CD4-positive, alpha-beta T cell (primary cell): ENCODE results near the gene ANKRD13B. TPM values are rescaled to one million over a fixed set of nuclear protein-coding genes. Genes with fewer than 3 reads are reported as not detected.

Experiments
- ATAC-seq: fragments of 200-7000 bp; cut with Tn5 transposase; one replicate; pipeline ENCODE4 v1.10.0; 2022; ENCODE audit warnings: mild to moderate bottlenecking; ENCODE audit not compliant: poor library complexity
- CTCF ChIA-PET: fragments of 350-600 bp; sonication (Branson Sonifier 250); formaldehyde crosslinking; loops from one replicate; lab custom pipeline; 2021; ENCODE audit warnings: antibody characterized with exemption, inconsistent platforms; lab: Charles Lee
- POLR2A ChIA-PET: fragments of 350-600 bp; sonication (Branson Sonifier 250); formaldehyde crosslinking; loops from one replicate; lab custom pipeline; 2021; ENCODE audit warnings: antibody characterized with exemption, inconsistent platforms; lab: Charles Lee
- DNase-seq, 14 experiments: peaks; one replicate each; pipeline ENCODE4 v3.0.0-alpha.2; 2013 to 2020; ENCODE audit warnings: mixed read lengths in 2 of 14
- H3K27ac ChIP-seq, 2 donors: one replicate each; pipeline versions ENCODE4 v1.5.1 to v1.7.0; 2013; ENCODE audit warnings: low read length in 2 of 2, low read depth in 1 of 2, mild to moderate bottlenecking in 1 of 2
- H3K27me3 ChIP-seq, 2 experiments: 1 replicate in 1 of 2; 2 replicates in 1 of 2; pipeline versions ENCODE4 v1.6.1 to v1.7.0; 2013; ENCODE audit warnings: low read length in 2 of 2, control low read depth in 1 of 2, mild to moderate bottlenecking in 1 of 2, moderate library complexity in 1 of 2; ENCODE audit not compliant: insufficient read depth in 2 of 2, control insufficient read depth in 1 of 2
- H3K36me3 ChIP-seq: one replicate; pipeline ENCODE4 v1.6.1; 2013; ENCODE audit warnings: low read length, control low read depth; ENCODE audit not compliant: insufficient read depth
- H3K4me1 ChIP-seq: one replicate; pipeline ENCODE4 v1.6.1; 2013; ENCODE audit warnings: low read length, control low read depth; ENCODE audit not compliant: insufficient read depth
- H3K4me3 ChIP-seq: one replicate; pipeline ENCODE4 v1.5.1; 2013; ENCODE audit warnings: mild to moderate bottlenecking, low read length, moderate library complexity
- H3K9me3 ChIP-seq, 2 experiments: 1 replicate in 1 of 2; 2 replicates in 1 of 2; pipeline versions ENCODE4 v1.6.1 to v1.7.0; 2013; ENCODE audit warnings: low read length in 2 of 2, mild to moderate bottlenecking in 2 of 2, control low read depth in 1 of 2, moderate library complexity in 1 of 2; ENCODE audit not compliant: control insufficient read depth in 1 of 2, insufficient read depth in 1 of 2
- H3K27ac Mint-ChIP-seq: one replicate; pipeline ENCODE4 v1.8.0; 2020; ENCODE audit warnings: mixed read lengths
- H3K27me3 Mint-ChIP-seq: one replicate; pipeline ENCODE4 v1.8.0; 2021; ENCODE audit warnings: mixed read lengths
- H3K36me3 Mint-ChIP-seq: one replicate; pipeline ENCODE4 v1.8.0; 2021; ENCODE audit warnings: low read depth, mixed read lengths
- H3K4me1 Mint-ChIP-seq: one replicate; pipeline ENCODE4 v1.8.0; 2021; ENCODE audit warnings: low read depth, mixed read lengths
- H3K4me3 Mint-ChIP-seq: one replicate; pipeline ENCODE4 v1.8.0; 2020; ENCODE audit warnings: mild to moderate bottlenecking, mixed read lengths
- H3K9me3 Mint-ChIP-seq: one replicate; pipeline ENCODE4 v1.8.0; 2020; ENCODE audit warnings: mixed read lengths
- intact Hi-C, 2 experiments: fragments of 100-400 bp; cut with DNase I in 1 of 2; cut with micrococcal nuclease in 1 of 2; formaldehyde crosslinking; loops; one replicate each; pipeline versions ENCODE4 v1.15.1 to v1.9.0; 2023 to 2025; cut with DNase I, micrococcal nuclease
- total RNA-seq, 174 experiments: library from RNA in 2 of 174; stranded (reverse) in 2 of 174; gene quantifications; one replicate each; pipeline ENCODE4 v1.2.3 and lab custom pipeline; 2021 to 2026
- TF ChIP-seq, protein P1 (sequence below): fragments of 200-600 bp; IDR thresholded peaks from one replicate; pipeline ENCODE4 v1.8.0; 2022; ENCODE audit warnings: antibody characterized with exemption, mild to moderate bottlenecking

ANKRD13B gene
- total RNA-seq, 2 experiments from 2014 or later: 2.1 to 3.0 TPM

DNA sequence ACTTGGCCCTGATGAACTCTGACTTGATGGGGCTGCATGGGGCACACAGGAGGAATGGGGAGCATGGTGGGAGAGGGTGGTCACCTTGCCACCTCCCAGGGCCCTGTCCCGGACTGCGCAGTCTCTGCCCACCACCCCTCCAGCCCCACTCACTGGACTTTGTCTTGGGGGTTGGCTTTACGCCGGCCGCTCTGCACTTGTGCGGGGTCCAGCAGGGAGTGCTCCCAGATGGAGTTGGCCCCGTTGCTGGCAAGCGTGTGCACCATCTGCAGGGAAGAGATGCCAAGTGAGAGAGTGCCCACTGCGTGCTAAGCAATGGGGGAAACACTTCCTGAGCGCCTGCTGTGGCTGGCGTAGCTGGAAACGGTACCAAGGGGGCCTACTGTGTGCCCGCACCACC is 10.2 kb upstream of the ANKRD13B start:
- Histone ChIP-seq H3K27ac (no peak overlapping the region), H3K4me1 (peaks cover 51% of the 10 kb centered on the region), H3K27me3 (no peaks in the 10 kb centered on the region), H3K4me3 (no peak overlapping the region), H3K9me3 (no peaks in the 10 kb centered on the region), H3K36me3 (peaks cover 47% of the 10 kb centered on the region)
- DNase-seq: peak in 1 of 14 experiments; percentile 9
- no peak for ATAC-seq
- intact Hi-C loops: loop anchor here in 1 of 2 experiments (5.0 to 10.0 kb wide), 4 partner anchors 350 to 838 kb away; partner anchors contain the start of genes PHF12, SSH2 and TRAF4
- POLR2A ChIA-PET: interaction anchor here (1.5 kb wide), 1 partner anchor 349 kb away, joined by 3 read pairs; no protein-coding TSS in a partner anchor
- Mint-ChIP-seq H3K36me3 (peaks cover 31% of the 10 kb centered on the region), H3K27ac (no peak overlapping the region), H3K4me3 (no peak overlapping the region), H3K27me3 (no peaks in the 10 kb centered on the region), H3K9me3 (no peaks in the 10 kb centered on the region), H3K4me1 (peaks cover 53% of the 10 kb centered on the region)
- TF ChIP-seq, protein P1, sequence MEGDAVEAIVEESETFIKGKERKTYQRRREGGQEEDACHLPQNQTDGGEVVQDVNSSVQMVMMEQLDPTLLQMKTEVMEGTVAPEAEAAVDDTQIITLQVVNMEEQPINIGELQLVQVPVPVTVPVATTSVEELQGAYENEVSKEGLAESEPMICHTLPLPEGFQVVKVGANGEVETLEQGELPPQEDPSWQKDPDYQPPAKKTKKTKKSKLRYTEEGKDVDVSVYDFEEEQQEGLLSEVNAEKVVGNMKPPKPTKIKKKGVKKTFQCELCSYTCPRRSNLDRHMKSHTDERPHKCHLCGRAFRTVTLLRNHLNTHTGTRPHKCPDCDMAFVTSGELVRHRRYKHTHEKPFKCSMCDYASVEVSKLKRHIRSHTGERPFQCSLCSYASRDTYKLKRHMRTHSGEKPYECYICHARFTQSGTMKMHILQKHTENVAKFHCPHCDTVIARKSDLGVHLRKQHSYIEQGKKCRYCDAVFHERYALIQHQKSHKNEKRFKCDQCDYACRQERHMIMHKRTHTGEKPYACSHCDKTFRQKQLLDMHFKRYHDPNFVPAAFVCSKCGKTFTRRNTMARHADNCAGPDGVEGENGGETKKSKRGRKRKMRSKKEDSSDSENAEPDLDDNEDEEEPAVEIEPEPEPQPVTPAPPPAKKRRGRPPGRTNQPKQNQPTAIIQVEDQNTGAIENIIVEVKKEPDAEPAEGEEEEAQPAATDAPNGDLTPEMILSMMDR: no peak
- CTCF ChIA-PET: interaction anchor here (3.4 to 7.8 kb wide), 3 partner anchors 10 to 35 kb away, joined by 18 to 48 read pairs (median 34); partner anchors contain the start of gene ANKRD13B

DNA sequence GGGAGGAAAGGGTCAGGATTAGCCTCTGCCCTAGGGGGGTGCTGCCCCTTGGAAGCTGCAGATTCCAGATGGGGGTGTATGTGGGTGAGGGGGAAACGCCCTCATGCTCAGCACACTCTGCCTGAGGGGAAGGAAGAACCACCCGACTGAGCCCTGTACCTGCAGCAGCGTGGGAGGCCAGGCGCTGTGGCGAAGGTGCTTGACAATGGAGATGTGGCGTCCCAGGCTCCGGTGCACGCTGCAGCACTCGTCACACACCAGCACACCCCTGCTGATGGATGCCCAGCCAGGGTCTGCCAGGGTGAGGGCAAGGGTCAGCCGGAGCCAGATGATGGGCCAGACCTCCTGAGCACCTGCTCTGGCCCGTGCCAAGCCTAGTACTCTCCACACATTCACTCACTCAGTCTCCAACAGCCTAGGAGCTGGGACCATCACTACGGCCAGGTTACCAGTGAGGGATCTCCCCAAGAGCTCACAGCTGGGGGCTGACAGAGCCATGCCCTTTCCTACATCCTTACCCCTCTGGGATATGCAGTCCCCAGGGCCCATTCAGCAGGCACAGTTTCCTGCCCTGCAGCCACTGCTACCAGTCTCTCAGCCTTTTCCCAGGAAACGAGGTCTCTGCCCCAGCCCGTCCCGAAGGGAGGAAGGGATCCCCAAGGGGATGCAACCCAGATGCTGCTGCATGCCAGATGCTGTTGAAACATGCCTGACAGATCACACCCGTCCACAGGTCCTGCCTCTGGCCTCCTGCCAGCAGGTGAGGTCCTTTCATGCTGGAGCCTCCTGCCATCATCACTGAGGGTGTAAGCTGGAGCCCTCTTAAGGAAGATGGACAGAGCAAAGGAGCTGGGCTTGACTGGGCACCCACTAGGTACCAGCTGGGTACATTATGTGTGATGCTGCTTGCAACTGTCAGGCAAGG is 9.3 kb upstream of the ANKRD13B start:
- H3K27me3 Mint-ChIP-seq: no peaks in the 10 kb centered on the region
- no peak for ATAC-seq
- ChIA-PET CTCF (interaction anchor here (0.5 to 7.8 kb wide), 4 partner anchors 9 to 224 kb away, joined by 3 to 48 read pairs (median 19); partner anchors contain the start of gene ANKRD13B), POLR2A (interaction anchor here (1.5 kb wide), 1 partner anchor 348 kb away, joined by 3 read pairs; no protein-coding TSS in a partner anchor)
- peaks cover 59% of the 10 kb centered on the region for H3K4me1 ChIP-seq
- no peaks in the 10 kb centered on the region for H3K27me3 ChIP-seq
- H3K27ac Mint-ChIP-seq: peak overlapping the region; percentile 45
- H3K36me3 Mint-ChIP-seq: peaks cover 27% of the 10 kb centered on the region
- peaks cover 39% of the 10 kb centered on the region for H3K36me3 ChIP-seq
- TF ChIP-seq, protein P1: no peak
- no peaks in the 10 kb centered on the region for H3K9me3 ChIP-seq
- DNase-seq: peak in 1 of 14 experiments; percentile 12
- no peak overlapping the region for H3K27ac ChIP-seq
- peak overlapping the region; percentile 30 for H3K4me3 Mint-ChIP-seq
- H3K4me1 Mint-ChIP-seq: peaks cover 59% of the 10 kb centered on the region
- H3K9me3 Mint-ChIP-seq: no peaks in the 10 kb centered on the region
- intact Hi-C loops: loop anchor here in 1 of 2 experiments (5.0 to 10.0 kb wide), 4 partner anchors 349 to 839 kb away; partner anchors contain the start of genes PHF12, SSH2 and TRAF4
- no peak overlapping the region for H3K4me3 ChIP-seq

DNA sequence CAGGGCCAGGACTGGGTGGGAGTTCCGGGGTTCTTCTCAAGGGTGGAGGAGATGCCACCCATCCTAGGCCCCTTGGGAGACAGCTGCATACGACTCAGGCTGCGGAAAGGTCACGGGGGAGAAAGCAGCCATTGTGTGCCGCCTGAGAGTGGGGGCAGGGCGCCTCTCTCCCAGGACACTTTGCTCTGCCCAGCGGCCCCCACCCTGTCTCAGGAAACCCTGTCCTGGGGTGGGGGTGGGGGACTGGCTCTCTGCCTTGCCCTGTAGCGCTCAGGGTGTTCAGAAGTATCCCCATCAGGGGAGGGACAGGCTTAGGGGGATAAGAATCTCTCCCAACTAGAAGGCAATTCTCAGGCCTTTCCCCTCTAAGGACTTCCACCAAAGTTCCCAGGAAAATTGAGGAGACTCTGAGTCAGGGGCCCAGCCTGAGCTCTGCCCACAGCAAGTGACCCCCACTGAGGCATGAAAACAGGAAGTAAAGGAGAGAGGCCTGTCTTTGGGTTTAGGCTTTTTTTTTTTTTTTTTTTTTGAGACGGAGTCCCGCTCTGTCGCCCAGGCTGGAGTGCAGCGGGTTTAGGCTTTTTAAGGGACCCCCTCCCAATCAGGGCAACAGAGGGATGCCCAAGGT is 8.4 kb upstream of the ANKRD13B start:
- ATAC-seq (no peak), DNase-seq (peak in 1 of 14 experiments; percentile 17)
- peaks cover 62% of the 10 kb centered on the region for H3K4me1 ChIP-seq
- peaks cover 31% of the 10 kb centered on the region for H3K36me3 ChIP-seq
- Mint-ChIP-seq H3K9me3 (no peaks in the 10 kb centered on the region), H3K27ac (peak overlapping the region; percentile 45), H3K27me3 (no peaks in the 10 kb centered on the region), H3K4me1 (peaks cover 59% of the 10 kb centered on the region), H3K36me3 (peaks cover 22% of the 10 kb centered on the region), H3K4me3 (peak overlapping the region; percentile 45)
- intact Hi-C loops: loop anchor here in 1 of 2 experiments (5.0 to 10.0 kb wide), 5 partner anchors 178 to 840 kb away; partner anchors contain the start of genes PHF12, SSH2 and TRAF4
- H3K4me3 ChIP-seq: no peak overlapping the region
- TF ChIP-seq, protein P1: no peak
- H3K27me3 ChIP-seq: no peaks in the 10 kb centered on the region
- H3K9me3 ChIP-seq: no peaks in the 10 kb centered on the region
- ChIA-PET CTCF (interaction anchor here (0.8 to 1.3 kb wide), 2 partner anchors 9 to 29 kb away, joined by 3 to 4 read pairs; no protein-coding TSS in a partner anchor), POLR2A (interaction anchor here (0.6 to 1.5 kb wide), 2 partner anchors 31 to 347 kb away, joined by 3 read pairs; no protein-coding TSS in a partner anchor)
- peak overlapping the region in 1 of 2 donors; percentile 29 for H3K27ac ChIP-seq
